GM23338 (cell line): Measurements from ENCODE around the gene SCIN. TPM values are rescaled to one million over a fixed set of nuclear protein-coding genes. Genes with fewer than 3 reads are reported as not detected.

Experiments used
- ATAC-seq: fragments of 200-7000 bp; cut with Tn5 transposase; 3 replicates; pipeline ENCODE4 v1.9.1; 2020
- DNase-seq: peaks from one replicate; pipeline ENCODE4 v3.0.0-alpha.2; 2015; ENCODE audit warnings: low spot score
- H2AFZ ChIP-seq: fragments of 200-600 bp; sonication (generic); 2 replicates; pipeline ENCODE4 v1.8.0; 2016; ENCODE audit warnings: antibody characterized with exemption, mild to moderate bottlenecking, moderate library complexity
- H3F3A ChIP-seq: fragments of 200-600 bp; sonication (generic); replicated peaks from 2 replicates; pipeline ENCODE4 v1.8.0; 2017; ENCODE audit warnings: antibody characterized with exemption, mixed run types, low read depth
- H3K27ac ChIP-seq: fragments of 200-600 bp; sonication (generic); 2 replicates; pipeline ENCODE4 v1.6.1; 2016; ENCODE audit warnings: low read depth
- H3K27me3 ChIP-seq: fragments of 200-600 bp; sonication (generic); 2 replicates; pipeline ENCODE4 v1.8.0; 2016; ENCODE audit warnings: mild to moderate bottlenecking, mixed run types, moderate library complexity; ENCODE audit not compliant: insufficient read depth
- H3K36me3 ChIP-seq: fragments of 200-600 bp; sonication (generic); 2 replicates; pipeline ENCODE4 v1.8.0; 2016; ENCODE audit warnings: mild to moderate bottlenecking; ENCODE audit not compliant: insufficient read depth
- H3K4me1 ChIP-seq: fragments of 200-600 bp; sonication (generic); 2 replicates; pipeline ENCODE4 v1.8.0; 2016; ENCODE audit warnings: mild to moderate bottlenecking, moderate library complexity; ENCODE audit not compliant: insufficient read depth
- H3K4me2 ChIP-seq: fragments of 200-600 bp; sonication (generic); 2 replicates; pipeline ENCODE4 v1.7.1; 2017; ENCODE audit warnings: mixed run types
- H3K4me3 ChIP-seq: fragments of 200-600 bp; sonication (generic); 2 replicates; pipeline ENCODE4 v1.6.1; 2016; ENCODE audit warnings: mixed run types
- H3K79me2 ChIP-seq: fragments of 200-600 bp; sonication (generic); replicated peaks from 2 replicates; pipeline ENCODE4 v1.8.0; 2017; ENCODE audit warnings: mild to moderate bottlenecking; ENCODE audit not compliant: insufficient read depth
- H3K9me2 ChIP-seq: fragments of 200-600 bp; sonication (generic); 2 replicates; pipeline ENCODE4 v1.8.0; 2017; ENCODE audit not compliant: insufficient read depth
- H4K20me1 ChIP-seq: fragments of 200-600 bp; sonication (generic); replicated peaks from 2 replicates; pipeline ENCODE4 v1.8.0; 2017; ENCODE audit warnings: mild to moderate bottlenecking; ENCODE audit not compliant: insufficient read depth
- H3K27ac Mint-ChIP-seq: 2 replicates; pipeline ENCODE4 v1.8.0; 2020; ENCODE audit warnings: inconsistent platforms, mild to moderate bottlenecking, moderate library complexity, mixed read lengths
- H3K27me3 Mint-ChIP-seq: 3 replicates; pipeline ENCODE4 v1.8.0; 2022; ENCODE audit warnings: low read depth, mild to moderate bottlenecking, moderate library complexity, mixed read lengths, inconsistent platforms; ENCODE audit not compliant: insufficient read depth, poor library complexity
- H3K36me3 Mint-ChIP-seq: 3 replicates; pipeline ENCODE4 v1.8.0; 2021; ENCODE audit warnings: low read depth, mild to moderate bottlenecking, inconsistent platforms, moderate library complexity, mixed read lengths
- H3K4me1 Mint-ChIP-seq: 3 replicates; pipeline ENCODE4 v1.8.0; 2020; ENCODE audit warnings: mild to moderate bottlenecking, inconsistent platforms, mixed read lengths
- H3K4me3 Mint-ChIP-seq: 3 replicates; pipeline ENCODE4 v1.8.0; 2021; ENCODE audit warnings: moderate library complexity, mild to moderate bottlenecking, inconsistent platforms, mixed read lengths
- H3K9me3 Mint-ChIP-seq: 3 replicates; pipeline ENCODE4 v1.8.0; 2020; ENCODE audit warnings: moderate library complexity, mild to moderate bottlenecking, inconsistent platforms, mixed read lengths
- CREB1 ChIP-seq: fragments of 250-450 bp; sonication (Bioruptor Pico); IDR thresholded peaks from 2 replicates; pipeline ENCODE4 v1.5.0; 2020; ENCODE audit warnings: low read depth, mild to moderate bottlenecking, moderate library complexity
- ETS1 ChIP-seq: IDR thresholded peaks from 2 replicates; pipeline ENCODE4 v1.6.1; 2016; ENCODE audit warnings: antibody characterized with exemption
- EZH2 ChIP-seq: fragments of 200-600 bp; sonication (generic); IDR thresholded peaks from one replicate; pipeline ENCODE4 v1.8.0; 2017; ENCODE audit warnings: antibody characterized with exemption, mild to moderate bottlenecking, low read depth; ENCODE audit not compliant: unreplicated experiment
- EZH2phosphoT487 ChIP-seq: fragments of 200-600 bp; sonication (generic); IDR thresholded peaks from one replicate; pipeline ENCODE4 v1.8.1; 2018; ENCODE audit warnings: antibody characterized with exemption; ENCODE audit not compliant: unreplicated experiment
- JUNB ChIP-seq: IDR thresholded peaks from one replicate; pipeline ENCODE4 v1.6.1; 2016; ENCODE audit warnings: antibody characterized with exemption; ENCODE audit not compliant: unreplicated experiment
- NANOG ChIP-seq: IDR thresholded peaks from 2 replicates; pipeline ENCODE4 v1.6.1; 2016; ENCODE audit warnings: antibody characterized with exemption, borderline replicate concordance
- POLR2AphosphoS5 ChIP-seq: IDR thresholded peaks from 2 replicates; pipeline ENCODE4 v1.6.1; 2016; ENCODE audit warnings: antibody characterized with exemption, low read depth
- STAT1 ChIP-seq: IDR thresholded peaks from one replicate; pipeline ENCODE4 v1.6.1; 2016; ENCODE audit warnings: antibody characterized with exemption; ENCODE audit not compliant: unreplicated experiment
- ZNF114 ChIP-seq: fragments of 250-450 bp; sonication (Bioruptor Pico); IDR thresholded peaks from 2 replicates; pipeline ENCODE4 v1.5.0; 2020; ENCODE audit warnings: mild to moderate bottlenecking, moderate library complexity
- ZNF331 ChIP-seq: fragments of 250-450 bp; sonication (Bioruptor Pico); IDR thresholded peaks from 2 replicates; pipeline ENCODE4 v1.5.0; 2020; ENCODE audit warnings: low read depth, mild to moderate bottlenecking, moderate library complexity
- ZNF462 ChIP-seq: fragments of 250-450 bp; sonication (Bioruptor Pico); IDR thresholded peaks from 2 replicates; pipeline ENCODE4 v1.5.0; 2020; ENCODE audit warnings: mild to moderate bottlenecking, moderate library complexity
- polyA plus RNA-seq: library from polyadenylated mRNA; unstranded; fragments of >200 nt; fragmentation: Nextera tagmentation; extraction: Ambion mirVana; gene quantifications from 2 replicates; pipeline ENCODE4 v1.2.1, GENCODE V29; 2016
- total RNA-seq: library from RNA; depleted of rRNA; stranded (reverse); fragments of >200 nt; shearing (Covaris generic); gene quantifications from 2 replicates; pipeline ENCODE4 v1.2.3, GENCODE V29; 2014
- TF ChIP-seq, protein P1 (sequence below), 2 experiments: fragments of 200-600 bp in 1 of 2; sonication (generic) in 1 of 2; conservative IDR thresholded peaks; 2 replicates each; pipeline versions ENCODE4 v1.5.1 to v1.6.1; 2016 to 2017; ENCODE audit warnings: antibody characterized with exemption in 2 of 2, low read depth in 2 of 2, mild to moderate bottlenecking in 2 of 2, moderate library complexity in 1 of 2
- TF ChIP-seq, protein P2 (sequence below): IDR thresholded peaks from one replicate; pipeline ENCODE4 v1.6.1; 2018; ENCODE audit warnings: antibody characterized with exemption; ENCODE audit not compliant: unreplicated experiment

The SCIN gene
- total and polyA plus RNA-seq, 2 experiments from 2014 or later = 0.80 to 0.92 TPM

DNA sequence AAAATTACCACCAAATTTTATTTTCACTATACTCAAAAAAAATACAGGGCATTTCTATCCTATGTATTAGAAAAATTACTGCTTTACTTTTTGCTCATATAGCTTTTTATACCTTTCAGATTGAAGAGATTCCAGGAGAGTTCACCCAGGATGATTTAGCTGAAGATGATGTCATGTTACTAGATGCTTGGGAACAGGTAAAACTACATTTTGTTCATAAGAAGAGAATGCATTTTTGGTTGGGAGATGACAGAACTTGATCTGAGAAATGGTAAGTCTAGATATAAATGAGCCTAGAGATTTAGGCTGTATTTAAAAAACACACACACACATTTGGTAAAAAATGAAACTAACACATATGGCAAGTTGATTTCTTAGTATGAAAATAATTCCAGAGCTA, 78.8 kb downstream of the SCIN start:
- Histone ChIP-seq H3K27ac (no peak overlapping the region), H3F3A (no peaks in the 10 kb centered on the region), H2AFZ (no peak overlapping the region), H3K27me3 (no peaks in the 10 kb centered on the region), H3K4me3 (no peak overlapping the region), H3K4me2 (no peak overlapping the region), H3K79me2 (no peaks in the 10 kb centered on the region), H4K20me1 (no peaks in the 10 kb centered on the region), H3K9me2 (no peaks in the 10 kb centered on the region), H3K4me1 (peaks cover 20% of the 10 kb centered on the region), H3K36me3 (no peaks in the 10 kb centered on the region)
- no peak overlapping the region for H3K27ac Mint-ChIP-seq
- no peaks in the 10 kb centered on the region for H3K9me3 Mint-ChIP-seq
- no peak for ATAC-seq
- TF ChIP-seq ZNF331 (CRISPR knock-in tag) (no peak), EZH2phosphoT487 (no peak), POLR2AphosphoS5 (no peak), NANOG (no peak), ZNF114 (CRISPR knock-in tag) (no peak), ZNF462 (CRISPR knock-in tag) (no peak), EZH2 (no peak), CREB1 (CRISPR knock-in tag) (no peak), STAT1 (no peak), JUNB (no peak), ETS1 (no peak)
- TF ChIP-seq, protein P1, sequence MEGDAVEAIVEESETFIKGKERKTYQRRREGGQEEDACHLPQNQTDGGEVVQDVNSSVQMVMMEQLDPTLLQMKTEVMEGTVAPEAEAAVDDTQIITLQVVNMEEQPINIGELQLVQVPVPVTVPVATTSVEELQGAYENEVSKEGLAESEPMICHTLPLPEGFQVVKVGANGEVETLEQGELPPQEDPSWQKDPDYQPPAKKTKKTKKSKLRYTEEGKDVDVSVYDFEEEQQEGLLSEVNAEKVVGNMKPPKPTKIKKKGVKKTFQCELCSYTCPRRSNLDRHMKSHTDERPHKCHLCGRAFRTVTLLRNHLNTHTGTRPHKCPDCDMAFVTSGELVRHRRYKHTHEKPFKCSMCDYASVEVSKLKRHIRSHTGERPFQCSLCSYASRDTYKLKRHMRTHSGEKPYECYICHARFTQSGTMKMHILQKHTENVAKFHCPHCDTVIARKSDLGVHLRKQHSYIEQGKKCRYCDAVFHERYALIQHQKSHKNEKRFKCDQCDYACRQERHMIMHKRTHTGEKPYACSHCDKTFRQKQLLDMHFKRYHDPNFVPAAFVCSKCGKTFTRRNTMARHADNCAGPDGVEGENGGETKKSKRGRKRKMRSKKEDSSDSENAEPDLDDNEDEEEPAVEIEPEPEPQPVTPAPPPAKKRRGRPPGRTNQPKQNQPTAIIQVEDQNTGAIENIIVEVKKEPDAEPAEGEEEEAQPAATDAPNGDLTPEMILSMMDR (conservative IDR thresholded peaks at IDR 0.05; ENCODE audit: low read depth in 2 of 2) = no peak
- TF ChIP-seq, protein P2, sequence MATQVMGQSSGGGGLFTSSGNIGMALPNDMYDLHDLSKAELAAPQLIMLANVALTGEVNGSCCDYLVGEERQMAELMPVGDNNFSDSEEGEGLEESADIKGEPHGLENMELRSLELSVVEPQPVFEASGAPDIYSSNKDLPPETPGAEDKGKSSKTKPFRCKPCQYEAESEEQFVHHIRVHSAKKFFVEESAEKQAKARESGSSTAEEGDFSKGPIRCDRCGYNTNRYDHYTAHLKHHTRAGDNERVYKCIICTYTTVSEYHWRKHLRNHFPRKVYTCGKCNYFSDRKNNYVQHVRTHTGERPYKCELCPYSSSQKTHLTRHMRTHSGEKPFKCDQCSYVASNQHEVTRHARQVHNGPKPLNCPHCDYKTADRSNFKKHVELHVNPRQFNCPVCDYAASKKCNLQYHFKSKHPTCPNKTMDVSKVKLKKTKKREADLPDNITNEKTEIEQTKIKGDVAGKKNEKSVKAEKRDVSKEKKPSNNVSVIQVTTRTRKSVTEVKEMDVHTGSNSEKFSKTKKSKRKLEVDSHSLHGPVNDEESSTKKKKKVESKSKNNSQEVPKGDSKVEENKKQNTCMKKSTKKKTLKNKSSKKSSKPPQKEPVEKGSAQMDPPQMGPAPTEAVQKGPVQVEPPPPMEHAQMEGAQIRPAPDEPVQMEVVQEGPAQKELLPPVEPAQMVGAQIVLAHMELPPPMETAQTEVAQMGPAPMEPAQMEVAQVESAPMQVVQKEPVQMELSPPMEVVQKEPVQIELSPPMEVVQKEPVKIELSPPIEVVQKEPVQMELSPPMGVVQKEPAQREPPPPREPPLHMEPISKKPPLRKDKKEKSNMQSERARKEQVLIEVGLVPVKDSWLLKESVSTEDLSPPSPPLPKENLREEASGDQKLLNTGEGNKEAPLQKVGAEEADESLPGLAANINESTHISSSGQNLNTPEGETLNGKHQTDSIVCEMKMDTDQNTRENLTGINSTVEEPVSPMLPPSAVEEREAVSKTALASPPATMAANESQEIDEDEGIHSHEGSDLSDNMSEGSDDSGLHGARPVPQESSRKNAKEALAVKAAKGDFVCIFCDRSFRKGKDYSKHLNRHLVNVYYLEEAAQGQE = no peak
- H3K27me3 Mint-ChIP-seq = no peaks in the 10 kb centered on the region
- no peaks in the 10 kb centered on the region for H3K36me3 Mint-ChIP-seq
- H3K4me1 Mint-ChIP-seq = peaks cover 18% of the 10 kb centered on the region
- H3K4me3 Mint-ChIP-seq = no peak overlapping the region
- no peak for DNase-seq
